ENCODE data around the gene ZNF219.
"Not testable (repeated sequence)": the region's sequence is repeated elsewhere in the genome, so short reads cannot be mapped to it uniquely, and the experiment has no call there.

Gene ZNF219

GRCh38 chr14:21041676-21042433 lies 56.6 kb downstream of the ZNF219 start, which contains the start of gene RNASE7:
Gene RNASE7 (plus strand): TSS chr14:21042362. CDS start chr14:21042993, 631 bp downstream.
- peak; percentile 38 for DNase-seq

GRCh38 chr14:21040941-21041340 lies 57.5 kb downstream of the ZNF219 start:
- not testable (repeated sequence) for DNase-seq

- no peak for DNase-seq
These were observed 58.0 kb downstream of the ZNF219 start for GRCh38 chr14:21040370-21040925.
